ENCODE results near the gene FFAR4.

FFAR4 gene

GRCh38 chr10:93601146-93601773 lies 34.8 kb downstream of the FFAR4 start, which contains the start of gene RBP4:
TSS of gene RBP4 (minus strand) at chr10:93601235. CDS start at chr10:93601028, 207 bp downstream.
- DNase-seq: no peak

GRCh38 chr10:93601774-93602162 lies 35.3 kb downstream of the FFAR4 start:
- DNase-seq: no peak

DNA sequence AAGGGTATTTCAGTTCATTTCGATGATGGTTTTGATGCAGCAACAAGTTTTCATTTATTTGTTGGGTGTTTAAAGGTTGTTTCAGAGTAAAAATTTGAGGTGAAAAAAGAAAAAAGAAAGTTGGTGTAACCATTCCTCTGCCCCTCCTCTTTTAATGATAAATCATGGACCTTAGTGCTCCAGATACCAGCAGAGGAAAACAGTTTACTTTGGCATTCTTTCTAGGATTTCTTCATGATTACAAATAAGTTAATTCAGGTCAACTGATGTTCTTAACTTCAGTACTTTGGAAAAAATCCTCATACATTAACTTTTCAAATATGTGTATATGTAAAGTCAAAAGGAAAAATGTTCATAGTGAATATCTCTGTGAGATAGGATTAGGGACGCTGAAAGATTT lies 36.6 kb downstream of the FFAR4 start:
- no peak for DNase-seq

DNA sequence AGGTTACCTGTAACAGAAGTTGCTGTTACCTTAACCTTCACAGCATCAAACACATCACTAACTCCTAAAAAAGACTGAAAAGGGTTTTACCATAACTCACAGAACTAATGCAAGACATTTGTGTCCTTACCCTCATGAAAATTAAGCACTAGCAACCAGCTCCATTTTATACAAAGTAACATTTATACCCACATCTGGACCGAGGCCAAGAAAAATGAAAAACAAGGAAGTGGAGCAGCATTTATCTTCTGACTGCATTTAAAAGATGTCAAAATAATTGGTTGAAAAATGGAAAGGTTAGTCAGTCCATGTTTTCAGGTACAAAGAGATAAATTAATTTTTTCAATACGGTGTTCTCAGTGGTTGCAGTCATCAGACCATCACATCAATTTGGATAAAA lies 37.7 kb downstream of the FFAR4 start:
- no peak for DNase-seq

GRCh38 chr10:93608421-93608820 lies 42.0 kb downstream of the FFAR4 start:
- no peak for DNase-seq

DNA sequence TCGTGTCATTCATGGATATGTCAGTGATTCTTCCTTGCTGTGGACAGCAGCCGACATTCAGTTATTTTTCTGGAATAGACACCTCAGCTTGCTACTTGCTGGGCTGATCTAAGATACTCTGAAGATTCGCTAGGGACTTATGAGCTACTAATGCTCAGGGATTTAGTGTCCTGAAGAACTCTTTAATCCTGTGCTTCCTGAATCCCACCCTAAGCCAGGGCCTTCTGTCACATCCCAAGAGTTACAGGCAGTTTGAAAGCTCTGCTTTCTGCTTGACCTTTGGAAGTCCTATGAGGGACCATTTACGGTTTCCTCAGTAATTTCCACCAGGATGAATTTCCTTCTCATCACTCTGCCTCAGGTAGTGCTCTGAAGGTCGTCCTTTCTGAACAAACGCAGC lies 45.8 kb downstream of the FFAR4 start, which contains the start of gene PDE6C:
TSS of gene PDE6C (plus strand) at position 227 of the 400 bp plus-strand sequence. CDS start 189 bp downstream, outside the sequence.
- no peak for DNase-seq

- no peak for DNase-seq
These were observed 46.7 kb downstream of the FFAR4 start for GRCh38 chr10:93613126-93613525.

DNA sequence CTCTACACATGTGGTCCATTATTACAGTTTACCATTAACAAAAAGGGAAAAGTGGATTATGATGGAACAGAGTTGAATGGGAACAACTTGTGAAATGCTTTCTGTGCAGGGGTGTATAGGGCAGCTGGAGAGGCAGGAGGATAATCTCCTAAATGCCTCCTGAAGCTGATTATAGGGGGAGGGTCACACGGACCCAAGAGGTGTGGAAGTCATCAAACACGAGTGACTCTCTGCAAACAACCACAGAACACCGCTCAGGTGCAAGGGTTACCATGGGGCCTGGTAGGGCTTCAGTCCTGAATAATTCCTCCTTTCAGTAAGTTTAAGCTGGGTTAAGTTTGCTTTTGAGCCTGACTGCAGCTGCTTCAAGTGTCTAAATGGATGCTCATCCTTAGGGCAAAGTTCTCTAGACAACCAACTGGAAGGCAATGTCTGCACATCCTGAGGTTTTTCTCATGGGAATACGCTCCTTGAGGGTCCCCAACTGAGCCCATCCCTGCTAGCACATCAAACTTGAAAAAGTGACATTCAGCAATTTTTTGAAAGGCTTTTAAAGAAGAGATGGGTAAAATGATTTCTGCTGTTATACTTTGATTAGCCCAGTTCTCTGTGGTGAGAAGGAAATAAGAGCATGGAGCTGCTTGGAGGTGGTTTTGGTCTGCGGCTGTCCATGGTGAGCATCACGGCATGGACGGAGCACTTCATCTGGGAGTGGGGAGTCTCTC lies 47.8 kb downstream of the FFAR4 start:
- DNase-seq: no peak

DNA sequence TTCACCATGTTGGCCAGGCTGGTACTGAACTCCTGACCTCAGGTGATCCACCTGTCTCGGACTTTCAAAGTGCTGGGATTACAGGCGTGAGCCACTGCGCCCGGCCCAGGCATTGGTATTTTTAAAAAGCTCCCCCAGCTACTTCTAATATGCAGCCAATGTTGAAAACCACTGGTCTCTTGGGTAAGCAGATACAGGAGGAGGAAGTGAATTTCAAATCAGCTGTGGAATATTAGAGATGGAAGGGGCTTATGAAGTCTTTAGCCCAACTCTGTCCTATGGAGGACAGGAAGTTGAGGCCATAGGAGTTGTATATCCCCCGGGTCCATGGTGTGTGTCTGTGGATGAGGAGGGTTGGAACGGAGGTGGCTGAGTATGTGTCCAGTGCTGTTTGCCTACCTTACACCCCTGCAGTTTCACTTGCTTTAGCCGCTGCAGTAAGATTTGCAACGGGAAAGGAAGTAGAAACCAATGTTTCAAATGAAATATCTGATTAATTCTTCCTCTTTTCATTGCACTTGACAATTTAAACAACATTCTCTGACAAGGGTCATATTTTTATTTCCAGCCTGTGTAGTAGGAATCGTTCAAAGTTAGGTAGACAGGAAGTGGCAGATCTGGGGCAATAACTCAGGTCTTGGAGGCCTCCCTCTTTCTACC lies 49.2 kb downstream of the FFAR4 start:
- DNase-seq: no peak

- no peak for DNase-seq
These were observed 54.5 kb downstream of the FFAR4 start for GRCh38 chr10:93620925-93621324.

GRCh38 chr10:93622942-93623341 lies 56.5 kb downstream of the FFAR4 start:
- DNase-seq: no peak

DNA sequence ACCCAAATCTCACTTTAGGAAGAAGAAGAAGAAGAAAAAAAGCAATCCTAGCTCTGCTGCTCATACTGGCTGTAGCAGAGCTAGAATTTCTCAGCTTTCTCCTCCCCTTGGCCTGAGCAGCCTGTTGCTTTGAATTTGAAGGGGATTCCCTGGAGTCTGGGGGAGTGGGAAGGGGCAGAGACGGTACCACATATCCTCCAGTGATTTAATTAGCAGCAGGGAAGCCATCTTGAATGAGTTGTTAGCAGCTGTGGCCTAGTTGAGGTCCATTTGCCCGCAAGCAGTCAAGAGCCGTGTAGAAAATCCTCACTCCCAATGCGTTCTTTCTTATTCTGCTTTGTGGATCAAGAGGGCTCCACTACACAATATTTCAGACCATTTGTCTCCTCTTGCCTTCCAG lies 62.4 kb downstream of the FFAR4 start:
- DNase-seq: no peak

- no peak for DNase-seq
These were observed 63.3 kb downstream of the FFAR4 start for GRCh38 chr10:93629647-93630305.

GRCh38 chr10:93630625-93631557 lies 64.4 kb downstream of the FFAR4 start:
- DNase-seq: no peak

Data from kidney glomerular epithelial cell (primary cell).